Measurements from ENCODE around the gene OR4C15.

Gene OR4C15

DNA sequence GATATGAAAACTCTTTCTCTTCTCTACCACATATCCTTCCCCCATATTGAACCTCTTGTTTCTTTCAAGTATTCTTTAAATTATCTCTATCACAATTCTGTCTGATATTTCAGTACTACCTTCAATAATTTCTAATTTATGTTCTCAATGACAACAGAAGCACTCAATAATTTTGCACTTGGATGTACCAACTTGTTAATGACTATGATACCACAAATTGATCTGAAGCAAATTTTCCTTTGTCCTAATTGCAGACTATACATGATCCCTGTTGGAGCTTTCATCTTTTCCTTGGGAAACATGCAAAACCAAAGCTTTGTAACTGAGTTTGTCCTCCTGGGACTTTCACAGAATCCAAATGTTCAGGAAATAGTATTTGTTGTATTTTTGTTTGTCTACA is at the start of gene OR4C15:
TSS of gene OR4C15 (plus strand) at position 301 of the 400 bp plus-strand sequence. CDS start at position 301, 0 bp downstream.
- no peak for DNase-seq

DNA sequence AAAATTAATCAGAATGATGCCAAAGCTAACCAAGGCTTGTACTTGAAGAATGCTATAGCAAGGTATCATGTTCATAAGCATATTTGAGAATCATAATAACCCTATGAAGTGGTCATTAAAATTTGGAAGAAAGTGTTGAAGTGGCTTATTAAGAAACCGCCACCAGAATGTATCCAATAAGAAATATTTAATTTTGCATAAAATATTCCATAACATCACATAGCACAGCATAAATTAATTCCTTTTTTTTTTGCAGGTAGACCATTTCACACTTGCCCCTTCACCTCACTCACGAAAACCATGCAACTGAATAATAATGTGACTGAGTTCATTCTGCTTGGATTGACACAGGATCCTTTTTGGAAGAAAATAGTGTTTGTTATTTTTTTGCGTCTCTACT is 17.6 kb downstream of the OR4C15 start, which contains the start of gene OR4C16:
TSS of gene OR4C16 (plus strand) at position 301 of the 400 bp plus-strand sequence. CDS start at position 301, 0 bp downstream.
- no peak for DNase-seq

GRCh38 chr11:55572548-55572947 is 18.3 kb downstream of the OR4C15 start:
- DNase-seq, result no peak
